Neural cell (in vitro differentiated cells): Measurements from ENCODE around the gene MS4A15. TPM values are rescaled to one million over a fixed set of nuclear protein-coding genes. Genes with fewer than 3 reads are reported as not detected.
A peak's percentile ranks its signal among the peaks of the same experiment; 100 is the strongest.

Experiments used
- H2AFZ ChIP-seq: fragments of 200-600, 300-800 bp; sonication (generic), shearing (Covaris generic); 2 replicates; pipeline ENCODE4 v1.6.0; 2014; ENCODE audit warnings: low read depth, mild to moderate bottlenecking, antibody characterized with exemption, low read length, moderate library complexity
- H3F3A ChIP-seq: fragments of 200-600 bp; shearing (Covaris generic); 2 replicates; pipeline ENCODE4 v1.6.1; 2016; ENCODE audit warnings: mild to moderate bottlenecking, moderate library complexity, mixed read lengths, antibody characterized with exemption, low read length; ENCODE audit not compliant: insufficient read depth, poor library complexity, severe bottlenecking
- H3K27ac ChIP-seq: fragments of 200-600, 300-800 bp; sonication (generic), shearing (Covaris generic); 2 replicates; pipeline ENCODE4 v1.5.1; 2014; ENCODE audit warnings: mild to moderate bottlenecking, low read length, moderate library complexity
- H3K27me3 ChIP-seq: fragments of 300-800, 200-600 bp; sonication (generic), shearing (Covaris generic); 2 replicates; pipeline ENCODE4 v1.6.0; 2014; ENCODE audit warnings: mild to moderate bottlenecking, low read depth, low read length, moderate library complexity; ENCODE audit not compliant: insufficient read depth
- H3K36me3 ChIP-seq: fragments of 300-800, 200-600 bp; sonication (generic), shearing (Covaris generic); 2 replicates; pipeline ENCODE4 v1.5.1; 2014; ENCODE audit warnings: mild to moderate bottlenecking, antibody characterized with exemption, low read length, moderate library complexity; ENCODE audit not compliant: insufficient read depth
- H3K4me2 ChIP-seq: fragments of 300-800, 200-600 bp; sonication (generic), shearing (Covaris generic); 2 replicates; pipeline ENCODE4 v1.6.0; 2014; ENCODE audit warnings: mild to moderate bottlenecking, low read length
- H3K4me3 ChIP-seq: fragments of 300-800, 200-600 bp; sonication (generic), shearing (Covaris generic); 2 replicates; pipeline ENCODE4 v1.5.1; 2014; ENCODE audit warnings: mild to moderate bottlenecking, low read length, moderate library complexity
- H3K79me2 ChIP-seq: fragments of 200-600 bp; shearing (Covaris generic); replicated peaks from 2 replicates; pipeline ENCODE4 v1.6.0; 2014; ENCODE audit warnings: mild to moderate bottlenecking, low read length, moderate library complexity; ENCODE audit not compliant: insufficient read depth
- H3K9ac ChIP-seq: fragments of 300-800, 200-600 bp; sonication (generic), shearing (Covaris generic); 2 replicates; pipeline ENCODE4 v1.6.1; 2016; ENCODE audit warnings: mild to moderate bottlenecking, low read length, mixed read lengths
- H3K9me2 ChIP-seq: fragments of 200-600 bp; shearing (Covaris generic); 2 replicates; pipeline ENCODE4 v1.6.1; 2016; ENCODE audit warnings: mild to moderate bottlenecking, low read length, mixed read lengths; ENCODE audit not compliant: insufficient read depth
- H3K9me3 ChIP-seq: fragments of 200-600, 300-800 bp; sonication (generic), shearing (Covaris generic); 2 replicates; pipeline ENCODE4 v1.6.1; 2016; ENCODE audit warnings: mild to moderate bottlenecking, mixed run types, low read length, moderate library complexity, mixed read lengths
- H4K20me1 ChIP-seq: fragments of 200-600 bp; shearing (Covaris generic); 2 replicates; pipeline ENCODE4 v1.6.1; 2016; ENCODE audit warnings: mild to moderate bottlenecking, mixed run types; ENCODE audit not compliant: insufficient read depth
- EP300 ChIP-seq: fragments of 450-650 bp; conservative IDR thresholded peaks from 2 replicates; pipeline ENCODE4 v1.6.1; 2014; ENCODE audit warnings: antibody characterized with exemption, mild to moderate bottlenecking, moderate library complexity; ENCODE audit not compliant: poor library complexity, severe bottlenecking
- MXI1 ChIP-seq: fragments of 450-650 bp; conservative IDR thresholded peaks from 2 replicates; pipeline ENCODE4 v1.6.1; 2014; ENCODE audit warnings: antibody characterized with exemption, mild to moderate bottlenecking; ENCODE audit not compliant: poor library complexity, severe bottlenecking
- POLR2AphosphoS5 ChIP-seq: IDR thresholded peaks from 2 replicates; pipeline ENCODE4 v1.6.1; 2012
- RAD21 ChIP-seq: fragments of 450-650 bp; conservative IDR thresholded peaks from 2 replicates; pipeline ENCODE4 v1.6.1; 2014; ENCODE audit warnings: antibody characterized with exemption, mild to moderate bottlenecking, moderate library complexity
- SMC3 ChIP-seq: fragments of 450-650 bp; conservative IDR thresholded peaks from 2 replicates; pipeline ENCODE4 v1.6.1; 2014; ENCODE audit warnings: antibody characterized with exemption, mild to moderate bottlenecking, moderate library complexity; ENCODE audit not compliant: poor library complexity
- TAF1 ChIP-seq: IDR thresholded peaks from 2 replicates; pipeline ENCODE4 v1.6.1; 2012; ENCODE audit warnings: low read depth
- polyA plus RNA-seq: library from polyadenylated mRNA; depleted of rRNA; stranded (reverse); fragments of >200 nt; gene quantifications from 2 replicates; pipeline ENCODE4 v1.2.3, GENCODE V29; 2014
- TF ChIP-seq, protein P1 (sequence below): IDR thresholded peaks from 2 replicates; pipeline ENCODE4 v1.6.1; 2012; ENCODE audit warnings: borderline replicate concordance
- TF ChIP-seq, protein P2 (sequence below): fragments of 450-650 bp; IDR thresholded peaks from 2 replicates; pipeline ENCODE4 v1.5.1; 2014; ENCODE audit warnings: antibody characterized with exemption, mild to moderate bottlenecking, moderate library complexity; ENCODE audit not compliant: poor library complexity, severe bottlenecking

MS4A15 gene
- polyA plus RNA-seq, 1 donor from 2014 or later = not detected

DNA sequence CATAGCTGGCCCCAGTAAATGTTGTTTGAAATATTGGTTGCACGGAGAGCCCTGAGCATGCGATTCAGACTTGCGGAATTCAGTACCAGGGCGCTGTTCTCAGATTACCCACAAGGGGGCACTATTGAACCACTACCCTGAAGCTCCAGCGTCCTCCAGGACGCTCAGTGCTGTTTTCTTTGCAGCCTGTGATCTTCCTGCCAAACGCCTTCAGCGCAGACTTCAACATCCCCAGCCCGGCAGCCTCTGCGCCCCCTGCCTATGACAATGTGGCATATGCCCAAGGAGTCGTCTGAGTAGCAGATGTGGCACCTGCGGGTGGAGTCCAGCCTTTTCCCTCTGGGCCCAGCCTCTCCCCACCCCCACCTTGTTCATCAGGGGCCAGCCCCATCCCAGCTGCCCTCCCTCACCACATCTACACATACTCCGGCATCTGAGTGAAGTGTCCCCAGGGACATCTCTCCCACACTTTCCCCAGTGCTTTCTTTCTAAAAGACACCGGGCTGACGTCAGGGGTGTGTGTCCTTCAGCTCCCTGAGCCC, 18.8 kb downstream of the MS4A15 start:
- TF ChIP-seq, protein P1, sequence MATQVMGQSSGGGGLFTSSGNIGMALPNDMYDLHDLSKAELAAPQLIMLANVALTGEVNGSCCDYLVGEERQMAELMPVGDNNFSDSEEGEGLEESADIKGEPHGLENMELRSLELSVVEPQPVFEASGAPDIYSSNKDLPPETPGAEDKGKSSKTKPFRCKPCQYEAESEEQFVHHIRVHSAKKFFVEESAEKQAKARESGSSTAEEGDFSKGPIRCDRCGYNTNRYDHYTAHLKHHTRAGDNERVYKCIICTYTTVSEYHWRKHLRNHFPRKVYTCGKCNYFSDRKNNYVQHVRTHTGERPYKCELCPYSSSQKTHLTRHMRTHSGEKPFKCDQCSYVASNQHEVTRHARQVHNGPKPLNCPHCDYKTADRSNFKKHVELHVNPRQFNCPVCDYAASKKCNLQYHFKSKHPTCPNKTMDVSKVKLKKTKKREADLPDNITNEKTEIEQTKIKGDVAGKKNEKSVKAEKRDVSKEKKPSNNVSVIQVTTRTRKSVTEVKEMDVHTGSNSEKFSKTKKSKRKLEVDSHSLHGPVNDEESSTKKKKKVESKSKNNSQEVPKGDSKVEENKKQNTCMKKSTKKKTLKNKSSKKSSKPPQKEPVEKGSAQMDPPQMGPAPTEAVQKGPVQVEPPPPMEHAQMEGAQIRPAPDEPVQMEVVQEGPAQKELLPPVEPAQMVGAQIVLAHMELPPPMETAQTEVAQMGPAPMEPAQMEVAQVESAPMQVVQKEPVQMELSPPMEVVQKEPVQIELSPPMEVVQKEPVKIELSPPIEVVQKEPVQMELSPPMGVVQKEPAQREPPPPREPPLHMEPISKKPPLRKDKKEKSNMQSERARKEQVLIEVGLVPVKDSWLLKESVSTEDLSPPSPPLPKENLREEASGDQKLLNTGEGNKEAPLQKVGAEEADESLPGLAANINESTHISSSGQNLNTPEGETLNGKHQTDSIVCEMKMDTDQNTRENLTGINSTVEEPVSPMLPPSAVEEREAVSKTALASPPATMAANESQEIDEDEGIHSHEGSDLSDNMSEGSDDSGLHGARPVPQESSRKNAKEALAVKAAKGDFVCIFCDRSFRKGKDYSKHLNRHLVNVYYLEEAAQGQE = no peak
- peak; percentile 97 for TF ChIP-seq SMC3
- TF ChIP-seq, protein P2, sequence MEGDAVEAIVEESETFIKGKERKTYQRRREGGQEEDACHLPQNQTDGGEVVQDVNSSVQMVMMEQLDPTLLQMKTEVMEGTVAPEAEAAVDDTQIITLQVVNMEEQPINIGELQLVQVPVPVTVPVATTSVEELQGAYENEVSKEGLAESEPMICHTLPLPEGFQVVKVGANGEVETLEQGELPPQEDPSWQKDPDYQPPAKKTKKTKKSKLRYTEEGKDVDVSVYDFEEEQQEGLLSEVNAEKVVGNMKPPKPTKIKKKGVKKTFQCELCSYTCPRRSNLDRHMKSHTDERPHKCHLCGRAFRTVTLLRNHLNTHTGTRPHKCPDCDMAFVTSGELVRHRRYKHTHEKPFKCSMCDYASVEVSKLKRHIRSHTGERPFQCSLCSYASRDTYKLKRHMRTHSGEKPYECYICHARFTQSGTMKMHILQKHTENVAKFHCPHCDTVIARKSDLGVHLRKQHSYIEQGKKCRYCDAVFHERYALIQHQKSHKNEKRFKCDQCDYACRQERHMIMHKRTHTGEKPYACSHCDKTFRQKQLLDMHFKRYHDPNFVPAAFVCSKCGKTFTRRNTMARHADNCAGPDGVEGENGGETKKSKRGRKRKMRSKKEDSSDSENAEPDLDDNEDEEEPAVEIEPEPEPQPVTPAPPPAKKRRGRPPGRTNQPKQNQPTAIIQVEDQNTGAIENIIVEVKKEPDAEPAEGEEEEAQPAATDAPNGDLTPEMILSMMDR = peak; percentile 99
- peak; percentile 26 for TF ChIP-seq EP300
- TF ChIP-seq RAD21 = peak; percentile 98
- TF ChIP-seq MXI1 = no peak
- peak; percentile 41 for TF ChIP-seq POLR2AphosphoS5
- Histone ChIP-seq H3K79me2 (no peaks in the 10 kb centered on the region), H3K27ac (peak overlapping the region; percentile 52), H3K9me3 (no peaks in the 10 kb centered on the region), H3K4me3 (no peak overlapping the region), H3K4me2 (no peak overlapping the region), H2AFZ (no peak overlapping the region), H3K36me3 (no peaks in the 10 kb centered on the region), H3K9me2 (no peaks in the 10 kb centered on the region), H4K20me1 (no peaks in the 10 kb centered on the region), H3K27me3 (no peaks in the 10 kb centered on the region), H3K9ac (peak overlapping the region; percentile 42), H3F3A (no peaks in the 10 kb centered on the region)

DNA sequence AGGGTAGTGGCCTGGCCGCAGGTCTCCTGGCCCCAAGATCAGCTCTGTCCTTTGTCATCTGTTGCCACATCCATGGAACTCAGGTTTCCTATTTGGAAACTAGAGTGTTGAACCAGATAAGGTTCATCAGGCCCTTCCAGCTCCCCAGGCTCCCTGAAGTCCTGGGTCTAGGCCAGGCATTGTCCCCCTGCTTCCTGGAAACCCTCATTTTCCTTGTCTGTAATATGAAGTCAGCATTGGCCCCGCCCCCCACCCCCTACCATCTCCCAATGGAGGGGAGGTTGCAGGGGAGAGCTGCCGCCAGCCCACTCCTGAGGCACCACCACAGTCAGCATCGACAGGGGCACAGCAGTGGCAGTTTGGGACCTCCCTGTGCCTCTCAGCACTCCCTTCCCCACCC, 19.5 kb downstream of the MS4A15 start:
- Histone ChIP-seq H3K9me2 (no peaks in the 10 kb centered on the region), H3K9ac (peak overlapping the region; percentile 42), H3K27me3 (no peaks in the 10 kb centered on the region), H4K20me1 (no peaks in the 10 kb centered on the region), H2AFZ (no peak overlapping the region), H3K9me3 (no peaks in the 10 kb centered on the region), H3K36me3 (no peaks in the 10 kb centered on the region), H3K79me2 (no peaks in the 10 kb centered on the region), H3K4me2 (no peak overlapping the region), H3K27ac (peak overlapping the region; percentile 52), H3K4me3 (no peak overlapping the region), H3F3A (no peaks in the 10 kb centered on the region)
- TF ChIP-seq RAD21 = no peak
- TF ChIP-seq SMC3 = no peak
- TF ChIP-seq TAF1 = no peak
- TF ChIP-seq, protein P1 = no peak
- TF ChIP-seq POLR2AphosphoS5 = no peak
- TF ChIP-seq, protein P2 = no peak
